ENCODE data around the gene SCN1A. TPM values are rescaled to one million over a fixed set of nuclear protein-coding genes. Genes with fewer than 3 reads are reported as not detected.
A peak's percentile ranks its signal among the peaks of the same experiment; 100 is the strongest.
"Not testable (repeated sequence)": the region's sequence is repeated elsewhere in the genome, so short reads cannot be mapped to it uniquely, and the experiment has no call there.

Gene SCN1A
- total and polyA plus RNA-seq, 2 of the 13 experiments (the other 11 are each of a cell fraction or from before 2014, with no cell fraction given) = 19.9 to 39.4 TPM

GRCh38 chr2:166139479-166139878, 11.7 kb upstream of the SCN1A start:
- H3K4me2 ChIP-seq (ENCODE audit: low read depth, low read length); H3K79me2 ChIP-seq (ENCODE audit: insufficient read depth, low read length); H3K36me3 ChIP-seq (replicated peaks in 1 of 2; ENCODE audit: control insufficient read depth in 1 of 2, insufficient read depth in 2 of 2, low read length in 2 of 2); H4K20me1 ChIP-seq (ENCODE audit: insufficient read depth, low read length); POLR2A ChIA-PET; H3K4me3 ChIP-seq (replicated peaks in 1 of 3; ENCODE audit: insufficient read depth in 1 of 3, low read depth in 2 of 3, low read length in 3 of 3); H2AFZ ChIP-seq (ENCODE audit: low read length); H3K9me3 ChIP-seq (ENCODE audit: low read length); ATAC-seq; CTCF ChIA-PET (ENCODE audit: low intra/inter-chr PET ratio, low total read pairs); intact Hi-C loops (cut with micrococcal nuclease; ENCODE audit: unreplicated experiment); H3K9ac ChIP-seq (ENCODE audit: insufficient read depth, low read depth, low read length); FAIRE-seq; in situ Hi-C loops (cut with HindIII; ENCODE audit: extremely low pct_ligation_motif_present, low pct_unique_long_range_greater_than_20kb); BruUV-seq (replicated peaks); H3K27me3 ChIP-seq (ENCODE audit: control insufficient read depth in 1 of 2, insufficient read depth in 2 of 2, low read length in 2 of 2); H3K27ac ChIP-seq (ENCODE audit: extremely low read length, insufficient read depth, low read length); DNase-seq (ENCODE audit: low spot score): not testable (repeated sequence)
- peaks cover 62% of the 10 kb centered on the region for H3K4me1 ChIP-seq (ENCODE audit: insufficient read depth, low read length)
- WGBS (ENCODE audit: low lambda C conversion rate) = 73% methylated on average over 3 of the region's 3 CpGs
- peak; percentile 97 for TF ChIP-seq ZNF430 (CRISPR knock-in tag; IDR thresholded peaks at IDR 0.05)

DNA sequence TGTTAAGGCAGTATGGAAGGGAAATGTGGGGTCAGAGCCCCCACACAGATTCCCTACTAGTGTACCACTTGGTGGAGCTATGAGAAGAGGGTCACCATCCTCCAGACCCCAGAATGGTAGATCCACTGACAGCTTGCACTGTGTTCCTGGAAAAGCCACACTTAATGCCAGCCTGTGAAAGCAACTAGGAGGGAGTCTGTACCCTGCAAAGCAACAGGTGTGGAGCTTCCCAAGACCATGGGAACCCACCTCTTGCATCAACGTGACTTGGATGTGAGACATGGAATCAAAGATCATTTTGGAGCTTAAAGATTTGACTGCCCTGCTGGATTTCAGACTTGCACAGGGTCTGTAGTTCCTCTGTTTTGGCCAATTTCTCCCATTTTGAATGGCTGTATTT, 10.8 kb upstream of the SCN1A start:
- Histone ChIP-seq H4K20me1 (ENCODE audit: insufficient read depth, low read length) (no peaks in the 10 kb centered on the region), H3K4me2 (ENCODE audit: low read depth, low read length) (no peak overlapping the region), H3K4me3 (replicated peaks in 1 of 3; ENCODE audit: insufficient read depth in 1 of 3, low read depth in 2 of 3, low read length in 3 of 3) (no peak overlapping the region), H3K27ac (ENCODE audit: extremely low read length, insufficient read depth, low read length) (no peak overlapping the region), H2AFZ (ENCODE audit: low read length) (no peak overlapping the region), H3K79me2 (ENCODE audit: insufficient read depth, low read length) (no peaks in the 10 kb centered on the region), H3K4me1 (ENCODE audit: insufficient read depth, low read length) (peaks cover 69% of the 10 kb centered on the region), H3K9me3 (ENCODE audit: low read length) (peaks cover 8% of the 10 kb centered on the region), H3K9ac (ENCODE audit: insufficient read depth, low read depth, low read length) (no peak overlapping the region), H3K27me3 (ENCODE audit: control insufficient read depth in 1 of 2, insufficient read depth in 2 of 2, low read length in 2 of 2) (no peaks in the 10 kb centered on the region), H3K36me3 (replicated peaks in 1 of 2; ENCODE audit: control insufficient read depth in 1 of 2, insufficient read depth in 2 of 2, low read length in 2 of 2) (no peaks in the 10 kb centered on the region)
- no TSS peak for BruUV-seq (replicated peaks)
- CTCF ChIA-PET (ENCODE audit: low intra/inter-chr PET ratio, low total read pairs) = no interaction called here
- FAIRE-seq = no peak
- no peak for ATAC-seq
- intact Hi-C loops (cut with micrococcal nuclease; ENCODE audit: unreplicated experiment) (no loop called here), in situ Hi-C loops (cut with HindIII; ENCODE audit: extremely low pct_ligation_motif_present, low pct_unique_long_range_greater_than_20kb) (no loop called here)
- POLR2A ChIA-PET = interaction anchor here (5.7 kb wide), 1 partner anchor 15 kb away, joined by 198 read pairs; no protein-coding TSS in a partner anchor
- WGBS (ENCODE audit: low lambda C conversion rate) = 100% methylated on average over 1 of the region's 1 CpG
- no peak for DNase-seq (ENCODE audit: low spot score)
- TF ChIP-seq TBX2 (CRISPR knock-in tag; IDR thresholded peaks at IDR 0.05; ENCODE audit: borderline replicate concordance) (0 out of 2 replicates have a peak, but pooled peaks have one; percentile 32), ZNF292 (CRISPR knock-in tag; IDR thresholded peaks at IDR 0.05; ENCODE audit: borderline replicate concordance, low read depth) (0 out of 2 replicates have a peak, but pooled peaks have one; percentile 11), ZNF441 (CRISPR knock-in tag; IDR thresholded peaks at IDR 0.05; ENCODE audit: borderline replicate concordance) (no peak)
